AG10803 (cell line): ENCODE measurements around the gene ERBB2.

Source experiments
- DNase-seq: peaks from one replicate; pipeline ENCODE4 v3.0.0; 2010; ENCODE audit warnings: low read depth
- H3K4me3 ChIP-seq: 2 replicates; pipeline ENCODE4 v1.5.1; 2011; ENCODE audit warnings: mild to moderate bottlenecking, low read length, control low read depth
- TF ChIP-seq, protein P1 (sequence below): conservative IDR thresholded peaks from 2 replicates; pipeline ENCODE4 v1.5.1; 2011; ENCODE audit warnings: mild to moderate bottlenecking, low read length, control low read depth, inconsistent platforms

Gene ERBB2

DNA sequence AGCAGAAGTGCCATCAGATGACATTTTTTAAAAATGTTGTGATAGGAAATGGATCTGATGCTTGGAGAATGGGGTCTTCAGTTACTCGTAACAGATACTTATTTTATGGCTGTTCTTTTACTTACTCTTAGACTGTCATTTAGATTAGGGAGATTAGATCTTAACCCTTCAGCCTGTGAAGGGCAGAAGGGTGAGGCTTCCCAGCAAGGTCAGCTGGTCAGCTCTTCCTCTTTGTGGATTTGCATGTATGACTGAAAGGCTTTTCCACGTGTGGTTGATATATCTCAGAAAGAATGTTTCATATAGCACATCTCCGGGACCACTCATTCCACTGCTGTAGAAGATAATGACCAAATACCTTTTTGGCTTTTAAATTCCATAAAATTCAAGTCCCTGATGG lies 65.3 kb downstream of the ERBB2 start:
- no peak for DNase-seq
- TF ChIP-seq, protein P1, sequence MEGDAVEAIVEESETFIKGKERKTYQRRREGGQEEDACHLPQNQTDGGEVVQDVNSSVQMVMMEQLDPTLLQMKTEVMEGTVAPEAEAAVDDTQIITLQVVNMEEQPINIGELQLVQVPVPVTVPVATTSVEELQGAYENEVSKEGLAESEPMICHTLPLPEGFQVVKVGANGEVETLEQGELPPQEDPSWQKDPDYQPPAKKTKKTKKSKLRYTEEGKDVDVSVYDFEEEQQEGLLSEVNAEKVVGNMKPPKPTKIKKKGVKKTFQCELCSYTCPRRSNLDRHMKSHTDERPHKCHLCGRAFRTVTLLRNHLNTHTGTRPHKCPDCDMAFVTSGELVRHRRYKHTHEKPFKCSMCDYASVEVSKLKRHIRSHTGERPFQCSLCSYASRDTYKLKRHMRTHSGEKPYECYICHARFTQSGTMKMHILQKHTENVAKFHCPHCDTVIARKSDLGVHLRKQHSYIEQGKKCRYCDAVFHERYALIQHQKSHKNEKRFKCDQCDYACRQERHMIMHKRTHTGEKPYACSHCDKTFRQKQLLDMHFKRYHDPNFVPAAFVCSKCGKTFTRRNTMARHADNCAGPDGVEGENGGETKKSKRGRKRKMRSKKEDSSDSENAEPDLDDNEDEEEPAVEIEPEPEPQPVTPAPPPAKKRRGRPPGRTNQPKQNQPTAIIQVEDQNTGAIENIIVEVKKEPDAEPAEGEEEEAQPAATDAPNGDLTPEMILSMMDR: no peak

GRCh38 chr17:39765766-39766165 lies 65.9 kb downstream of the ERBB2 start:
- no peak for DNase-seq
- TF ChIP-seq, protein P1: no peak
- no peak overlapping the region for H3K4me3 ChIP-seq

More for the DNA sequence above, 65.3 kb downstream of the ERBB2 start:
- H3K4me3 ChIP-seq: no peak overlapping the region

DNA sequence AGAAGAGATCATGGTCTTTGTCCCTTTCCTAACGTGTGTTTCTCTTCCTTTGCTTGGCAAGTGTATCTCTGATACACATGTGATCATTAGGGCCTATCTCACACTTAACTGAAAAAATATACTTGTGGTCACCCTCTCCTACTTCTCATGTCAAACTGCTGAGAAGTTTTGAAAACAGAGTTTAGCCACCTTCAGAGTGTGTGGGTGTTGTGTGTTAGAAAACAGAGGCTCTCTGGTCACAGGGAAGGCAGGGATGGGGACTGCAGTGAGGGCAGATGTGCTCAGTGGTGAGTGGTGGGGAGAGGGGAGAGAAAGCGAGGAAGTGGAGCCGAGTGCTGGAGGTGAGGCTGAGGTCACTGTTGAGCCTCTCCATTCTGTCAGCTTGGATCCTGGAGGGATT lies 67.3 kb downstream of the ERBB2 start:
- no peak overlapping the region for H3K4me3 ChIP-seq
- no peak for DNase-seq
- TF ChIP-seq, protein P1: no peak

GRCh38 chr17:39769974-39770587 lies 70.2 kb downstream of the ERBB2 start:
- H3K4me3 ChIP-seq: no peak overlapping the region
- DNase-seq: no peak
- TF ChIP-seq, protein P1: no peak

GRCh38 chr17:39772415-39772814 lies 72.6 kb downstream of the ERBB2 start:
- TF ChIP-seq, protein P1: no peak
- no peak overlapping the region for H3K4me3 ChIP-seq

GRCh38 chr17:39772987-39773934 lies 73.4 kb downstream of the ERBB2 start:
- TF ChIP-seq, protein P1: no peak
- no peak for DNase-seq
- no peak overlapping the region for H3K4me3 ChIP-seq

More at GRCh38 chr17:39772415-39772814, 72.6 kb downstream of the ERBB2 start:
- DNase-seq: no peak
